ENCODE data around the gene ZMYND10.
"Not testable (repeated sequence)": the region's sequence is repeated elsewhere in the genome, so short reads cannot be mapped to it uniquely, and the experiment has no call there.

Gene ZMYND10

DNA sequence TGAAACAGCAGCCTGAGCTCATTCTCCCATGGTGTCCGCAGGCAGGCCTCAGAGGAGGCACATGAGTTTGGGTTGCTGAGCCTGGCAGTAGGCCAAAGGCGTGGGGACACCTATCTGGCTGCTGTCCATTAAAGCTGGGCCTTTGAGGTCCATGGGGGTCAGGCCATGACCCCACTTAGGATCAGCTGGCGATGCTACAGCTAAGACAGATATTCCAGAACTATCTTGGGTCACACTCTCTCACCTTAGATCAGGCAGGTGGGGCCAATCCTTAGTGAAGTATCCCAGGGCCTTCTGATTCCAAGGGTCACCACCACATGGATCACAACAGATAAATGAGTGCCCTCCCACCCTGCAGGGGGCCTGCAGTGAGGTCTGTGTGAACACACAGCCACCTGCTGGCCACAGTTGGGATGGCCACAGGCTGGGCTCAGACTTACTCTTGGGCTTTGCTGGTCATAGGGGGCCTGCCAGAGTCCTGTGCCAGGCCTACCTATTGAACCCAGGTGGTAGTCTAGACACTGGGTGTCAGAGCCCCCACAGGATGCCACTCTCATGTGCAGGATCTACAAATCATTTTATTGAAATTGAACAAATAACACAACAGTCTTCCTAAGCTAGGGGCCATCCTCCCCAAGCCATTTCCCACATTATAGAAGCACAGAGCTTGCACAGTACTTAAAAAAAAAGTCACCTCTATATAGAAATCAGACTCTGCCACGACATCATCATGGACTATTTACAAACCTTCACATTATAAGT lies 21.0 kb downstream of the ZMYND10 start:
- DNase-seq, result no peak

DNA sequence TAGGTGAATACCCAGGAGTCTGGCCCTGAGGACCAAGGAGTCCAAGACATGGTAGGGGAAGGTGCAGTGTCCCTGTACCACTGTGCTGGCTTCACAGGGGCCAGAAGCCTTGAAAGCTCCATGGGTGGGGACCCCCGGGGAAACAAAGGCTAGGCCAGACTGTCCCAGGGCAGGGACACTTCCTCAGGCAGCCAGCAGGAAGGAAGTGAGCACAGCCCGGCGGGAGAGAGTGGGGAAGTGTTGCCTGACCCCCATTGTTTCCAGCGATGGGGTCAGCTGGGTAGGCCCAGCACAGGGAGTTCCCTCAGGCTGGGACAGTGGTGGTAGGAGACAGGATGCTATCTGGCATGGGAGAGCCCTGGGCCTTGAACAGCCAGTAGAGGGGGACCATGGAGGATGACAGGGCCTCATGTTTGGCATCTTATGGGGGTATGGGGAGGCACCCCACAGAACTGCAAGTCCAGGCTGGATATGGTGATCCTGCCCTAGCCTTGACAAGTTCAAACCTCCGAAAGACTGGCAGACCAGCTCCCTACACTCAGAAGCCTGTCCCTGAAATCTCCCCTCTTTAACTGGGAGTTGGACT lies 21.8 kb downstream of the ZMYND10 start:
- DNase-seq, result no peak

DNA sequence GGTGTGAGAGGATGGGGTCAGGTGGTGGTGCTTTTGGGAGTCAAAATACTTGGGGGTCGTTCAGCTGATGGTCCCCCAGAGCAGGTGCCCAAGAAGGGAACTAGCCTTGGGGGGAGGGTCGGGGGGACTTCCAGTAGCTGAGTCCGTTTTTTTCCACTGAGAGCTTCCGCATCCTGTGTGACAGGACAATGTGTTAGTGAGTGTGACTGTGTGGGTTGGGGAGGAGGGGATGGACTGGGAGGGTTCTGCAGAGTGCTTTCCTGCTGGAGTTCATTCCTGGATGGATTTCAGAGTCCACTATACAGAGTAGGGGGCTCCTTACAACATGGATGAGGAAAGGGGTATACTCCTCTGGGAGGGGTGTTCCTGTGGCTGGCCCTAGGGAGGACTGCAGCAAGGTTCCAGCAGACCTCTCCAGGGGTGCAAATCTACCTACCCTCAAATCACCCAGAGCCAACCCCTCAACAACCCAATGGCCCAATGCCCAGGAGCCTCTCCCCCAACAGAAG lies 22.4 kb downstream of the ZMYND10 start:
- no peak for DNase-seq

DNA sequence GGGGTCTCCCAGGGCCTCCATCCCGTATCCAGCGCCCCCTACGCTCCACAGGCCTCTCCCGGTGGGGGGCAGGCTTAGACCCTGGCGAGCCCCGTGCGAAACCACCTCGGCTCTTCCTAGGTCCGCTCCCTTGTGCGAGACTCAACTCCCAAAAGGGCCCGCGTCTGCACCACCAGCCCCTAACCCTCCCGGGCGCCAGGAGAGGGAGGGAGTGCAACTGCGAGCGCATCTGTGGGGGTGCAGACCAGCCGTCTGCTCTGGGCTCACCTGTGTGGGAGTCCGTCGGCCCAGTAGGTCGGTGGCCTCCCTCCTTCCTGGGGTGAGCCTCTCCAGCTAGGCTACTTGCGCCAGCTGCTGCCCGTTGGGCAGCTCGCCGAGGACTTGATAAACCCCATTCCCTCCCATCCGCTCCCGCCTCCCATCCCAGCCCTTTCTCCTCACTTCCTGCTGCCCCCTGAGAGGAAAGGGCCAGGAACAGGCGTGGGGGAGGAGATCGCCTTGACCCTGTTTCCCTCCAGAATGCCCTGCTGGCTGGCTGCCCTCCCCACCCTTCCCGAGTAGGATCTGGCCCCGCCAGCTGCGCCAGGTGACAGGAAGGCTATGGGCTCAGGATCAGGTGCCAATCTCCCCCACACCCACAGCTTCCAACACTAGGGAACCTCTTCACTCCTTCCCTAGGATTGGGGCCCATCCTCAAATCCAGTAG lies 23.0 kb downstream of the ZMYND10 start, which contains the start of gene HYAL2:
HYAL2 (minus strand) TSS at position 360 of the 706 bp plus-strand sequence. CDS start 2,256 bp downstream, outside the sequence.
- no peak for DNase-seq

DNA sequence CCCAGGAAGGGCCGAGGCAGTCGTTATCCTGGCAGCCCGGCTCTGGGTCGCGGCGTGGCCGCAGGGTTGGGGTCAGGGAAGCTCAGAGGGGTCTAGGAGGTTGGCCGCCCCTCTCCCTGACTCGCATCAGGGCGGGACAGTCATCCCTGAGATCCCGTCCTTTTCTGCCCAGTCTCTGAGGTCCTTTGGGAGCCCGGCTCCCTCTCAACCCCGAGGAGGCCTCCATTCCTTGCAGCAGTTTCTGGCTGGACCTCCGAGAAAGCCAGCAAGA lies 23.5 kb downstream of the ZMYND10 start:
- DNase-seq, result no peak

DNA sequence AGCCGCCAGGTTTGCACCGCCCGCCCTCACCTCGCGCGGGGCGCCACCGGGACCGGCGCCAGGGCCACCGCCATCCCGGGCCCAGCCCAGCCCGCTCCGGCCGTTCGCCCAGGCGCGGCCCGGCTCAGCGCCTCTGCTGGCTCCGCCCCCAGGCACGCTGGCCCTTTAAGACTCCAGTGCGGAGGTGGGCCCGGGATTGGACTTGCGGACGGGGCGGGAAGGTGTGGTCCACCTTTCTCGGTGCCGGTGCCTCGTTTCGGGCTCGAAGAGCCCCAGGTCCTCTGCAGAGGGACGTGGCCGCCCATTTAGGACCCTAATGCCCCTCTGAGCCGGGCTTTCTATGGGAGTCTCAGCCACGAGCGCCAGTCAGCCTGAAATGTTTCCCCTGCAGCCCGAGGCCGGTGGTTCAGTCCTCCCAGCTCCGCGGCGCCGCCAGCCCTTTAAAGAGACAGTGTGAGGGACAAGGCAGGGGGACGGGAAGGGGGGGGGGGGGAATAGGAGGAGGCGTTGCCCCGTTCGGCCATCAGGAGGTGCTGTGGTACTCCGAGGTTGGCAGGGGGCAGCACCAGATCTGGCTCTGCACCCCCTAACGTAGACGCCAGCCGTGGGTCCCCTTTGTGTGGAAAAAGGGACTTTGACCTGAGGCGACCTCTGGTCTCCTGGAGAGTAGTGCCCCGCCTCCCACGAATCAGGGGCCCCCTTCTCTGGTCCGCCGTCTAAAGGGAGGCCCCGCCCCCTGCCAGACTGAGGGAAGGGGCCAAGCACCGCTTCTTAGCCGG lies 24.0 kb downstream of the ZMYND10 start:
- peak; percentile 37 for DNase-seq

DNA sequence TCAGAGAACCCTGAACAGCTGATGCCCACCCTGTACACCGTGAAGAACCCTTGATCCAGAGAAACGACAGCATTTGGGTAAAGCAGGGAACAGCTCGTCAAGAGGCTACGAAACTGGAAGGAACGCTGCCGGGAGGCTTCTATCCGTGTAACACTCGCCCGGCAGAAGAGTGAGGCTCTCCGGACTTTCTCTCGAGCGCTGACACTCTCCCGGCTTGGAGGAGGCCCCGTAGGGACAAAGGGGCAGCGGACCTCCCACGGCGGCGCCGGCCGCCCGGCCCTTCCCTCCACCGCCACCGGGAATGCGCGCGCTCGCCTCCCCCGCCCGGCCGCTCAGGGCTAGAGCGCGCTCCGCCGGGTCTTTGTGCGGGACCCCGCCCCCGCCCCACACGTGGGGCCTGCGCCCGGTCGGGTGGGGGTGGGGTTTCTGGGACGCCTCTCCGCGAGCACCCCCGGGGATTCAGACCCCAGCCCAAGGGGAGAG lies 24.6 kb downstream of the ZMYND10 start:
- DNase-seq, result no peak

DNA sequence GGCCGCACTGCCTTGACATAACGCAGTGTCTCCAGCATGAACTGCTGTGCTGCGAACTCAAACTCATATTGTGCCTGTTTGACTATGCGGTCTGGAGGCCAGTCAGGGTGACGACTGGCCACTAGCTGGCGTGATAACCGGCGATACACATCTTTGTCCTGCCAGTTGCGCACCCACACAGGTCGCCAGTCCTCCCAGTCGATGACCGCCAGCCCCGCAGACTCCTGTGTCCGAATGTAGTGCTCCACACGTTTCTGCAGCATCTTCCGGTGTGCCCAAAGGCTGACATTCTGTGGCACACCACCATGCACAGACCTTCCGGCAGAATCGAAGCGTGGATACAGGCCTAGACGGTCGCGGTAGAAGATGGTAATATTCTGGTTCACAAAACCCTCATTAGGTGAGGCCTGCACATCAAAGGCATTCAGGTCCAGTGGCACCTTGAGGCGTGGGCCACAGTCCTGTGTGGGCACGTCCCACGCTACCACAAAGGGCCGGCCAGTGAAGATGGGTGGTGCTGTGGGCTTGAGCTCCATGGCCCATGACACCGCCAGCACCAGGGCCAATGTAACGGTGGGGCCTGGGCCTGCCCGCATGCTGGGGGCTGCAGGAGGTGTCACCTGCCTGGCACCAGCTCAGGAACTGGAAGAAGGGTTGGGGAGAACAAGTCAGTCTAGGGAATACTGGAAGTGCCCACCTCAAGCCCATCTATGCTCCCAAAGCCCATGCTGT lies 25.5 kb downstream of the ZMYND10 start:
- no peak for DNase-seq

DNA sequence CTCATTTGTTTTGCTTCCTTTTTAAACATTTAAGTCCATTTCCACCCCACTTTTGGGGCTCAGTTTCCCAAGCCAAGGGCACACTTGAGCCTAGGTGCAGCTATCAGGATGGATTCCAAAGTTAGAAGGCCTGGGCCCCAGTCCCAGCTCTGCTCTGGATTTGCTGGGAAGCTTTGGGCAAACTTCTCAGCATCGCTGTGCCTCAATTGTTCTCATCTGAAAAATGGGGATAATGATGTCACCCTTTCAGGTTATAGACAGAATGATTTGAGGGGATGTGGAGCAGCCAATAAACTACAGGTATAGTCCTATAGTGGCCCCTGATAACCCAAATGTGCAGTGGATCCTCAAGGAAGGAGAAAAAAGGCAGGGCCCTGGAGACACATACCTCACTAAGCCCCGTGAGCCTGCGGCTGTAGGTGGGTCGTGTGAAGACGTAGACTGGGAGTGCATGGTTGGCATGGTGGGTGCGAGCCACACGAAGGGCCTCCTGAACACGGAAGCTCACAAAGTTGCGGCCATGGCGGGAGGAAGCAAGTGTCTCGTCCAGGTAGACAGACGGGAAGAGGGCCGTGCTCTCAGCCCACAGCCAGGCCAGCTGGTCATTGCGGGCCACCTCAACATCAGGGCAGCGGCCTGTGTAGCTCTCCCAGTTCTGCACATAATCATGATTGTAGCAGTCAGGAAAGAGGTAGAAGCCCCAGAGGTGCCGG lies 26.2 kb downstream of the ZMYND10 start:
- DNase-seq, result no peak

DNA sequence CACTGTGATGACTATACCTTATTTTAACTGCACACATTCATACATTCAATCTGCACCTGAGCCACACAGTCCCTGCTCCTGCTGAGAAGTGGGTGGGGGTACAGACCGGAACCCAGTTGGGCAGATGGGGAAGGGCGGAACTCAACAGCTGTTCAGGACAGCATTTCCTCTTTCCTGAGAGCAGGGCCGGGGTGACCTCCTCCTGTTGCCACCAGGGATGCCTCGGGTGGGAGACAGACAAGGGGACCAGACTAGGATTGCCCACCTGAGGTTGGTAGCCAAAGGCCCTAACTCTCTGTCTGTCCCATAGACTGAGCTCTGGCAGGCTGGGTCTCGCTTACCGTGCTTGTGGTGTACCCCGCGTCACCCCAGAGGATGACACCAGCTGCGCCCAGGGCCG lies 26.9 kb downstream of the ZMYND10 start:
- DNase-seq, result no peak

DNA sequence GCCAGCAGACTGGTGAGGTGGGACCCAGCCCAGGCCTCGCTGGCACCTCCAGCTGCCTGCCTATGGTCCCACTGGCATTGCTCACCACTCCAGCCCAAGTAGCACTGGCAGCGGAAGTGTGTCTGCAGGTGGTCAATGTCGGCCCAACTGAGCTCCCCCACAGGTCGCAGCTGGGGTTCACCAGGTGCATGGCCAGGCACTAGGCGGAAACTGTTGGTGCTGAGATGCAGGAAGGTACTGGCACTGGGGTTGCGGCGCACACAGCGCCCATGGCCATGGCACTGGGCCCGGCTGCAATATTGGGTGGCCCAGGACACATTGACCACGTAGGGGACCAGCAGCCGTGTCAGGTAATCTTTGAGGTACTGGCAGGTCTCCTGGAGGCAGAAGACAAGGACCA lies 27.4 kb downstream of the ZMYND10 start:
- no peak for DNase-seq

DNA sequence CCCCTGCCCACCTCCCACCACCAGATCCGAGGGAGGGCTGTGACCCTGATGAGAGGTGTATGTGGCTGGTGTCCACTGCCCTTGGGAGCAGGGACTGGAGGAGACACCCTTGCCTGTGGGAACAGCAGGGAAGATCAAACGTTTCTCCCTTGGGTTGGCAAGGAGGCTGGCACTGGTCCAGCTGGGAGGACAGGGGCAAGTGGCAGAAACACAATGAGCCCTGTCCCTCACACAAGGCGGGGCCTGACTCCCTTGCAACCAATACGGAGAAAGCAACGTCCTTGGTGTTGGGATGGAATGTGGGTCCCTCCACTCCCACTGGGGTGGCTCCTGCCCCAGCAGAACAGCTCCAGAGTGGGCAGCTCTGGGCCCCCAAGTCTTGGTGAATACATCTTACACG lies 28.2 kb downstream of the ZMYND10 start:
- DNase-seq, result no peak

DNA sequence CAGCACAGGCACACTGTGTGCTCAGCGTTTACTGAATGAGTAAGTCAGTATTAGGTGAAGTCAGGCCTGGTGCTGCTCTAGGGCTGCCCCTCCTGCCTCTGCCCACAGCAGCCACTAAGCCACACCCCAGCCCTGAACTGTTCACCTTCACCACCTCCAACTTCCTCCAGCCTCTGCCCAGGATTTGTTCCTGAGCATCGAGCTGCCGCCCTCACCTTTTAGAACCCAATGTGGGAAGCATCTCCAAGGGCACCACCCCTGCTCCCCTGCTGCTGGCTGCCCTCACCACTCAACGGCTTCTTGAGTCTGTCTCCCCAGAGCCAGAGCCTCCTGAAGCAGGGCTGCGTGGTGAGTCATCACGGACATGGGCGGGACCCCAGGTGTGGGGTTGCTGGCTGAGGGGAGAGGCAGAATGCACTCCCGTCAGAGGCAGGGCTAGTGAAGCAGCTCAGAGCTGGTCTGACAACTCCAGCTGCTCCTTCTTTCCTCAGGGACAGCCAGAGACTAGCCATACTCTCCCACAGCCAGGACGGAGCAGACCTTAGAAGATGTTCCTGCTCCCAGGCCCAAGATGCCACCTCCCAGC lies 28.8 kb downstream of the ZMYND10 start:
- no peak for DNase-seq

DNA sequence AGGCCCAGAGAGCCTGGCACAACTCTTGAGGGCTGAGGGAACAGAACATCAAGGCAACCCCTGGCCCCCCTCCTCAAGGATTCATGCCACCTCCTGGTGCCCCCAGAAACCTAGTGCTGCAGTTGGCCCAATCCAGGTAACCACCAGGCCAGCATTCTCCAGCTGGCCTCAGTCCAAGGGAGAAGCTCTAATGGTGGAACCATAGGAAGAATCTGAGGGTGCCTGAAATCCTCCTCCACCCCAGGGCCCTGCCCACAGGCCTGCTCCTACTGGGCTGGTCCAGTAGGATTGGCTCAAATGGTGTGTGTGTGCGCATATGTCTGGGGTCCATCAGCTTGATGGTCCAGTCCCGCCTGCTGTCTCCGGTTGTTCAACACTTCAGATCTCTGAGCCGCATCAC lies 30.7 kb downstream of the ZMYND10 start:
- no peak for DNase-seq

DNA sequence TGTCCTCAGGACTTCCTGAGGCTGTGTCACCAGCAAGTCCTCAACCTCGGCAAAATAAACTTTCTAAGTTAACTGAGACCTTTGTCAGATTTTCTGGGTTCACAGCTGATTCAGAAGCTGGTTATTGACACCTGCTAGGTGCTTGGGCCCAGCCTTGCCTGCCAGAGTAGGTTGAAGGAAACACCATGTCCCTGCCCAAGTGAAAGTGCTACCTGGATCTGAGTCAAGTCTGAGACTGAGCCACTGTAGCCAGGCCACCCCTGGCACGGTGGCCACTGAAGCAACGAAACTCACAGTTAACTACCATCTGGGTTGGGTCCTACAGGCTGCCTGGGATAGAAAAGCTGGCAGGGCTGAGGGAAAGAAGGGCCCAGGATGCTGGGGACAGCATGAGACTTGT lies 31.2 kb downstream of the ZMYND10 start:
- no peak for DNase-seq

DNA sequence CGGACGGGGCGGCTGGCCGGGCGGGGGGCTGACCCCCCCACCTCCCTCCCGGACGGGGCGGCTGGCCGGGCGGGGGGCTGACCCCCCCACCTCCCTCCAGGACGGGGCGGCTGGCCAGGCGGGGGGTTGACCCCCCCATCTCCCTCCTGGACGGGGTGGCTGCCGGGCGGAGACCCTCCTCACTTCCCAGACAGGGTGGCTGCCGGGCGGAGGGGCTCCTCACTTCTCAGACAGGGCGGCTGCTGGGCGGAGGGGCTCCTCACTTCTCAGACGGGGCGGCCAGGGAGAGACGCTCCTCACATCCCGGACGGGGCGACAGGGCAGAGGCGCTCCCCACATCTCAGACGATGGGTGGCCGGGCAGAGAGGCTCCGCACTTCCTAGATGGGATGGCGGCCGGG lies 33.5 kb downstream of the ZMYND10 start:
- DNase-seq, result not testable (repeated sequence)

DNA sequence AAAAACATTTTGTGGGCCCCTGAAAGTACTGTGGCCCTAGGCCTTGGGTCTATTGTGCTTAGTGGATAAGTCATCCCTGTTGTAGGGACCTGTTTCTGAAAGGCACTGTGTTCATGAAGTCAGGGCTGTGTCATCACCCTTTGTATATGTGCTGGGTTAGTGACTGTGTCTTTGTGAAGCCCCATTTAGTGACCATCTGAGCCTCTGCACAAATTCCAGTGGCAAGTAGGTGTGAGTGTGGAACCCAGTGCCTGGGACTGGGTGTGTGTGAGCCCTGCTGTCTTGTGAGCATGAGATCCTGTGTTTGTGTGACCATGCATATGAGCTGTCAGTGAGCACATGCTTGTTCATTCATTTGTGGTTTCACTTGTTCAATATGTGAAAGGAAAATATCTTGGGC lies 40.9 kb downstream of the ZMYND10 start:
- no peak for DNase-seq

DNA sequence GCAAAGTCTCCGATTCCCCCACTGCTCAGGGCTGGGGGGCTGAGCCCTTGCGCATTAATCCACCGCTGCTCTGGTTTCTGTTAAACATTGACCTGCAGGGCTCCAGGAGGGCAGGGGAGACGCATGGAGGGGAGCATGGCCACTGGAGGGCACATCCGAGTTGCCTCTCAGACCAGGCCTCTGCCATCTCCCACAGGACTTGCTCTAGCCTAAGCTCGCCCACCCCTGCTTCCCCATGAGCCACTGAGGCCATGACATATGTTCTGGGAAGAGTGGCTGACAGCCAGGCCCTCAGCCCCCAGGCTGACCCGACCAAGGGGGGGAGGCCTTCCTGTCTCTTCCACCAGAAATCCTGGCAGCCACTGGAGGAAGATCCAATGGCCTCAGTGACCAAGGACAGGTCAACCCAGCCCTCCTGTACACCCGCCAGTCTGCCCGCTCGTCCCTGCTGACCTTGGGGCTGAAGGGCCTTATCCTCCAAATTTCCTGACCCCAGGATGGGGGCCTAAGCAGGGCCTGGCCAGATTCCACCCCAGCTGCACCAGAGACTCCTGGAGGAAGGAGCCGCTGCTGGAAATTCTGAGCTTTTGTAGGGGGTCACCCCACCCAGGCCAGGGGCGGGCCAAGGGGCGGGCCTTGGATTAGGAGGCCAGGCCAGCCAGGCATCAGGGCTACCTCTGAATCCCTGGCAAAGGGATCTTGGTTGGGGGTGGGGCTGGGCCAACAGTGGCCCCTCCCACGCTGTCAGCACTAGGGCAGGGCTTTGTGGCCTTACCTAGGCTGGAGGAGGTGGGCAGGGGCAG lies 42.3 kb downstream of the ZMYND10 start, which contains the start of gene HYAL1:
HYAL1 (minus strand) TSS at position 562 of the 803 bp plus-strand sequence. CDS start 618 bp downstream, outside the sequence.
- DNase-seq, result no peak

DNA sequence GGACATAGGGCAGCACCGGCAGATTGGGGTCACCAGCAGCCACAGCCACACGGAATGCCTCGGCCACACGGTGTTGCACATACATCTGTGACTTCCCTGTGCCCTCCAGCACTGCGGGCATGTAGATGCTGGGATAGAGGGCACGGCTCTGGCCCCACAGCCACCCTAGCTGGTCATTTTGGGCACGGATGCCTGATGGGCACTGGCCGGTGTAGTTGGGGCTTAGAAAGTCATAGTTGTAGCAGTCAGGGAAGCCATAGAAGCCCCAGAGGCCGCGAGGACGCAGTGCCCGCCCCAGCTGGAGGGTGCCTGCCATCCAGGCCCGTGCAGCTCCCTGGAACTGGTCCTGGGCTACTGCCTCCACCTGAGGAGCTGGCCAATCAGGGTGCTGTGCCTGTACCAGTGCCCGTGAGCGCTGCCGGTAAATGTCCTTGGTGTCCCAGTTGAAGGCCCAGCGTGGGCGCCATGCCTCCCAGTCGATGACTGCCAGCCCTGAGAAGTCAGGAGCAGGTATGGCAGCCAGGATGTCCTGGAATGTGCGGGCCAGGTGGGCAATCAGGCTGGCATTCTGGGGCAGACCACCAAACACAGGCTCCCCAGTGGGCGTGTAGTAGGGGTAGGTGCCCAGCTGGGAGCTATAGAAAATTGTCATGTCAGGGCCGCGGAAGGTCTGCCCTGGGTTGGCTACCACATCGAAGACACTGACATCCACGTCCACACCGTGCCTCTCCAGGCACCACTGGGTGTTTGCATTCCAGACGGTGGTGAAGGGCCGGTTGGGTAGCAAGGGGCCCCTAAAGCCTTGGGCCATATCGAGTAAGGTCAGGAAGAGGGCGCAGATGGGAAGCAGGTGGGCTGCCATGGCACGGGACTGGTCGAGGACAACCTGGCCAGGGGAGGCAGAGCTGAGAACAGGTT lies 43.2 kb downstream of the ZMYND10 start:
- no peak for DNase-seq

All from SIG-M5 (cell line).